Loucy (cell line): ENCODE data around the gene AHNAK2.
"Not testable (repeated sequence)": the region's sequence is repeated elsewhere in the genome, so short reads cannot be mapped to it uniquely, and the experiment has no call there.

Source experiments
- CTCF ChIP-seq: fragments of 200-600 bp; sonication (generic); conservative IDR thresholded peaks from 2 replicates; pipeline ENCODE4 v1.5.1; 2014; ENCODE audit warnings: mild to moderate bottlenecking, antibody characterized with exemption, low read length
- EZH2phosphoT487 ChIP-seq: fragments of 200-600 bp; IDR thresholded peaks from 2 replicates; pipeline ENCODE4 v1.6.1; 2018; ENCODE audit warnings: antibody characterized with exemption, mild to moderate bottlenecking, moderate library complexity, borderline replicate concordance

- not testable (repeated sequence) for TF ChIP-seq CTCF, EZH2phosphoT487
Observed at GRCh38 chr14:104904650-104905578, 73.3 kb downstream of the AHNAK2 start.
